SK-N-SH (cell line): Measurements from ENCODE around the gene CDH4. TPM values are rescaled to one million over a fixed set of nuclear protein-coding genes. Genes with fewer than 3 reads are reported as not detected.

Experiments
- CTCF ChIA-PET: fragments of 300-600, 350-600 bp; formaldehyde crosslinking; extraction: SDS; loops from one replicate; lab custom pipeline; 2021; lab: Yijun Ruan, JAX
- POLR2A ChIA-PET: fragments of 350-600 bp; sonication (Branson Sonifier 250); formaldehyde crosslinking; extraction: SDS; loops from one replicate; lab custom pipeline; 2020; ENCODE audit warnings: antibody characterized with exemption, inconsistent platforms; lab: Yijun Ruan, JAX
- DNase-seq: peaks from one replicate; pipeline ENCODE4 v3.0.0; 2012
- H2AFZ ChIP-seq: fragments of 200-600 bp; sonication (generic); 2 replicates; pipeline ENCODE4 v1.8.1; 2016; ENCODE audit warnings: antibody characterized with exemption, mild to moderate bottlenecking, low read depth
- H3F3A ChIP-seq: fragments of 200-600 bp; sonication (generic); replicated peaks from 2 replicates; pipeline ENCODE3; 2016; ENCODE audit warnings: antibody characterized with exemption, mild to moderate bottlenecking; ENCODE audit not compliant: insufficient read depth
- H3K27ac ChIP-seq, 2 experiments: fragments of 200-500 bp in 1 of 2; fragments of 200-600 bp in 1 of 2; sonication (Bioruptor generic) in 1 of 2; sonication (generic), shearing (Covaris generic) in 1 of 2; 2 replicates each; pipeline versions ENCODE4 v1.5.1 to v1.6.1; 2014 to 2016; ENCODE audit warnings: low read depth in 2 of 2, inconsistent platforms in 1 of 2, low read length in 1 of 2, mild to moderate bottlenecking in 1 of 2, mixed read lengths in 1 of 2
- H3K27me3 ChIP-seq: fragments of 200-600 bp; sonication (generic), shearing (Covaris generic); 2 replicates; pipeline ENCODE4 v1.6.1; 2016; ENCODE audit warnings: mixed run types; ENCODE audit not compliant: insufficient read depth
- H3K36me3 ChIP-seq, 2 experiments: fragments of 200-500 bp in 1 of 2; fragments of 200-600 bp in 1 of 2; sonication (Bioruptor generic) in 1 of 2; sonication (generic) in 1 of 2; replicated peaks in 1 of 2; 2 replicates each; pipeline versions ENCODE3 to v1.5.1; 2014 to 2016; ENCODE audit warnings: low read length in 1 of 2, mild to moderate bottlenecking in 1 of 2; ENCODE audit not compliant: insufficient read depth in 2 of 2, control insufficient read depth in 1 of 2
- H3K4me1 ChIP-seq, 2 experiments: fragments of 200-500 bp in 1 of 2; fragments of 200-600 bp in 1 of 2; sonication (Bioruptor generic) in 1 of 2; sonication (generic), shearing (Covaris generic) in 1 of 2; 2 replicates each; pipeline versions ENCODE4 v1.5.1 to v1.6.1; 2014 to 2016; ENCODE audit warnings: low read depth in 1 of 2, low read length in 1 of 2, mixed run types in 1 of 2; ENCODE audit not compliant: insufficient read depth in 2 of 2, control insufficient read depth in 1 of 2
- H3K4me2 ChIP-seq: fragments of 200-600 bp; sonication (generic), shearing (Covaris generic); 2 replicates; pipeline ENCODE4 v1.6.1; 2017; ENCODE audit warnings: mixed run types
- H3K4me3 ChIP-seq, 2 experiments: fragments of 200-500 bp in 1 of 2; fragments of 200-600 bp in 1 of 2; sonication (Bioruptor generic) in 1 of 2; sonication (generic), shearing (Covaris generic) in 1 of 2; 2 replicates each; pipeline versions ENCODE4 v1.5.1 to v1.8.1; 2014 to 2016; ENCODE audit warnings: low read depth in 2 of 2, inconsistent platforms in 1 of 2, low read length in 1 of 2, mild to moderate bottlenecking in 1 of 2, mixed read lengths in 1 of 2, moderate library complexity in 1 of 2
- H3K79me2 ChIP-seq: fragments of 200-600 bp; sonication (generic); 2 replicates; pipeline ENCODE4 v1.8.1; 2017; ENCODE audit warnings: mild to moderate bottlenecking; ENCODE audit not compliant: insufficient read depth
- H3K9ac ChIP-seq: fragments of 200-600 bp; sonication (generic); 2 replicates; pipeline ENCODE4 v1.6.1; 2017; ENCODE audit warnings: mixed run types
- H3K9me2 ChIP-seq: fragments of 200-600 bp; sonication (generic); 2 replicates; pipeline ENCODE4 v1.6.1; 2017; ENCODE audit warnings: mixed run types
- H3K9me3 ChIP-seq: fragments of 200-600 bp; sonication (generic); 2 replicates; pipeline ENCODE4 v1.6.1; 2017; ENCODE audit warnings: mixed run types, mild to moderate bottlenecking, moderate library complexity
- H4K20me1 ChIP-seq: fragments of 200-600 bp; sonication (generic); 2 replicates; pipeline ENCODE4 v1.6.1; 2017; ENCODE audit warnings: mild to moderate bottlenecking, mixed run types; ENCODE audit not compliant: insufficient read depth
- EP300 ChIP-seq, 2 experiments: IDR thresholded peaks; 2 replicates each; pipeline versions ENCODE4 v1.4.0 to v1.6.1; 2012; ENCODE audit warnings: borderline replicate concordance in 1 of 2, low read depth in 1 of 2, low read length in 1 of 2
- FOSL2 ChIP-seq: IDR thresholded peaks from 2 replicates; pipeline ENCODE4 v1.4.0; 2012; ENCODE audit warnings: low read depth, mild to moderate bottlenecking, moderate library complexity, borderline replicate concordance
- FOXJ3 ChIP-seq: sonication (generic); formaldehyde crosslinking; IDR thresholded peaks from 2 replicates; pipeline ENCODE4 v1.5.1; 2020; ENCODE audit warnings: mild to moderate bottlenecking, missing genetic modification reagents
- FOXM1 ChIP-seq: IDR thresholded peaks from 2 replicates; pipeline ENCODE4 v1.4.0; 2012; ENCODE audit warnings: low read depth, mild to moderate bottlenecking
- GABPA ChIP-seq: IDR thresholded peaks from 2 replicates; pipeline ENCODE4 v1.4.0; 2012; ENCODE audit warnings: low read depth, mild to moderate bottlenecking
- GATA2 ChIP-seq: sonication (generic); formaldehyde crosslinking; IDR thresholded peaks from 2 replicates; pipeline ENCODE4 v1.5.0; 2020; ENCODE audit warnings: mild to moderate bottlenecking, missing genetic modification reagents
- NFIC ChIP-seq: IDR thresholded peaks from 2 replicates; pipeline ENCODE4 v1.4.0; 2012; ENCODE audit warnings: borderline replicate concordance
- PBX3 ChIP-seq: IDR thresholded peaks from 2 replicates; pipeline ENCODE4; 2012
- POLR2AphosphoS5 ChIP-seq: IDR thresholded peaks from 2 replicates; pipeline ENCODE4 v1.6.1; 2012; ENCODE audit warnings: low read depth, low read length
- RAD21 ChIP-seq: IDR thresholded peaks from 2 replicates; pipeline ENCODE4 v1.6.1; 2012; ENCODE audit warnings: mild to moderate bottlenecking, low read length
- REST ChIP-seq: IDR thresholded peaks from 2 replicates; pipeline ENCODE4 v1.6.1; 2012; ENCODE audit warnings: mild to moderate bottlenecking, low read depth, low read length, moderate library complexity
- RFX5 ChIP-seq: IDR thresholded peaks from 2 replicates; pipeline ENCODE4 v1.6.1; 2012; ENCODE audit warnings: mild to moderate bottlenecking, improper control_type of control experiment, low read length
- RXRA ChIP-seq: IDR thresholded peaks from 2 replicates; pipeline ENCODE4 v1.4.0; 2012; ENCODE audit warnings: low read depth, mild to moderate bottlenecking, borderline replicate concordance
- SIN3A ChIP-seq: IDR thresholded peaks from 2 replicates; pipeline ENCODE4 v1.6.1; 2012; ENCODE audit warnings: low read depth, mild to moderate bottlenecking, low read length, moderate library complexity, borderline replicate concordance
- TEAD4 ChIP-seq: IDR thresholded peaks from 2 replicates; pipeline ENCODE4 v1.4.0; 2012; ENCODE audit warnings: mild to moderate bottlenecking, borderline replicate concordance; ENCODE audit not compliant: insufficient read depth
- YY1 ChIP-seq: IDR thresholded peaks from 2 replicates; pipeline ENCODE4 v1.4.0; 2012; ENCODE audit warnings: low read depth, mild to moderate bottlenecking
- ZBTB33 ChIP-seq: IDR thresholded peaks from 2 replicates; pipeline ENCODE4 v1.4.0; 2012; ENCODE audit warnings: low read depth, borderline replicate concordance
- WGBS: methylation state at CpG from one replicate; pipeline ENCODE4 v1.1.6; 2017; ENCODE audit warnings: low lambda C conversion rate; 5-methylcytosine and 5-hydroxymethylcytosine counted together
- polyA plus RNA-seq, 3 experiments: library from polyadenylated mRNA; depleted of rRNA; stranded (reverse); fragments of >200 nt; gene quantifications; 2 replicates each; pipeline ENCODE4 v1.2.3, GENCODE V29; 2012
- TF ChIP-seq, protein P1 (sequence below): IDR thresholded peaks from 2 replicates; pipeline ENCODE4 v1.4.0; 2012; ENCODE audit warnings: low read depth
- TF ChIP-seq, protein P2 (sequence below): fragments of 200-600 bp; sonication (generic); IDR thresholded peaks from 2 replicates; pipeline ENCODE4 v1.6.1; 2017; ENCODE audit warnings: antibody characterized with exemption, mild to moderate bottlenecking, moderate library complexity

The CDH4 gene
- polyA plus RNA-seq, 1 of the 3 experiments (the other 2 are of a cell fraction) = not detected

DNA sequence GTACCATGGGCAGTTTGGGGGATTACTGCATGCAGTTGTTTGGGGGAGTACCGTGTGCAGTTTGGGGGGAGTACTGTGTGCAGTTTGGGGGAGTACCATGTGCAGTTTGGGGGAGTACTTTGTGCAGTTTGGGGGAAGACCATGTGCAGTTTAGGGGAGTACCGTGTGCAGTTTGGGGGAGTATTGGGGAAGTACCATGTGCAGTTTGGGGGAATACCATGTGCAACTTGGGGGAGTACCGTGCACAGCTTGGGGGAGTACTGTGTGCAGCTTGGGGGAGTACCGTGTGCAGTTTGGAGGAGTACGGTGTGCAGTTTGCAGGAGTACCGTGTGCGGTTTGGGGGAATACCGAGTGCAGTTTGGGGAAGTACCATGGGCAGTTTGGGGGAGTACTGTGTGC, 22.3 kb downstream of the CDH4 start:
- DNase-seq = no peak
- no peaks in the 10 kb centered on the region for H3K79me2 ChIP-seq
- WGBS = 58% methylated on average over 8 of the region's 8 CpGs
- no peak overlapping the region for H3K4me2 ChIP-seq
- POLR2A ChIA-PET = no interaction called here
- no peaks in the 10 kb centered on the region for H3K4me1 ChIP-seq
- no peak overlapping the region for H2AFZ ChIP-seq
- no peaks in the 10 kb centered on the region for H4K20me1 ChIP-seq
- H3K27ac ChIP-seq = no peak overlapping the region
- H3K9me2 ChIP-seq = no peaks in the 10 kb centered on the region
- no peaks in the 10 kb centered on the region for H3K27me3 ChIP-seq
- TF ChIP-seq FOXM1 = no peak
- no peak for TF ChIP-seq GABPA
- no peak for TF ChIP-seq PBX3
- TF ChIP-seq REST = no peak
- no peak for TF ChIP-seq RAD21
- no peak for TF ChIP-seq YY1
- TF ChIP-seq GATA2 (CRISPR knock-in tag) = no peak
- no peak for TF ChIP-seq FOXJ3 (CRISPR knock-in tag)
- TF ChIP-seq TEAD4 = no peak
- no peak for TF ChIP-seq EP300 (IDR thresholded peaks at IDR 0.05; ENCODE audit: borderline replicate concordance in 1 of 2, low read depth in 1 of 2, low read length in 1 of 2)
- no peak for TF ChIP-seq FOSL2
- TF ChIP-seq RFX5 = no peak
- no peak for TF ChIP-seq ZBTB33
- no peak for TF ChIP-seq SIN3A
- no peak for TF ChIP-seq NFIC
- TF ChIP-seq POLR2AphosphoS5 = no peak
- TF ChIP-seq RXRA = no peak
- TF ChIP-seq, protein P1, sequence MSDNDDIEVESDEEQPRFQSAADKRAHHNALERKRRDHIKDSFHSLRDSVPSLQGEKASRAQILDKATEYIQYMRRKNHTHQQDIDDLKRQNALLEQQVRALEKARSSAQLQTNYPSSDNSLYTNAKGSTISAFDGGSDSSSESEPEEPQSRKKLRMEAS = no peak
- TF ChIP-seq, protein P2, sequence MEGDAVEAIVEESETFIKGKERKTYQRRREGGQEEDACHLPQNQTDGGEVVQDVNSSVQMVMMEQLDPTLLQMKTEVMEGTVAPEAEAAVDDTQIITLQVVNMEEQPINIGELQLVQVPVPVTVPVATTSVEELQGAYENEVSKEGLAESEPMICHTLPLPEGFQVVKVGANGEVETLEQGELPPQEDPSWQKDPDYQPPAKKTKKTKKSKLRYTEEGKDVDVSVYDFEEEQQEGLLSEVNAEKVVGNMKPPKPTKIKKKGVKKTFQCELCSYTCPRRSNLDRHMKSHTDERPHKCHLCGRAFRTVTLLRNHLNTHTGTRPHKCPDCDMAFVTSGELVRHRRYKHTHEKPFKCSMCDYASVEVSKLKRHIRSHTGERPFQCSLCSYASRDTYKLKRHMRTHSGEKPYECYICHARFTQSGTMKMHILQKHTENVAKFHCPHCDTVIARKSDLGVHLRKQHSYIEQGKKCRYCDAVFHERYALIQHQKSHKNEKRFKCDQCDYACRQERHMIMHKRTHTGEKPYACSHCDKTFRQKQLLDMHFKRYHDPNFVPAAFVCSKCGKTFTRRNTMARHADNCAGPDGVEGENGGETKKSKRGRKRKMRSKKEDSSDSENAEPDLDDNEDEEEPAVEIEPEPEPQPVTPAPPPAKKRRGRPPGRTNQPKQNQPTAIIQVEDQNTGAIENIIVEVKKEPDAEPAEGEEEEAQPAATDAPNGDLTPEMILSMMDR = no peak
- TF ChIP-seq, all 33 proteins: peak for 0
- CTCF ChIA-PET = no interaction called here
- H3K36me3 ChIP-seq = no peaks in the 10 kb centered on the region
- H3F3A ChIP-seq = no peaks in the 10 kb centered on the region
- no peak overlapping the region for H3K9ac ChIP-seq
- no peaks in the 10 kb centered on the region for H3K9me3 ChIP-seq
- no peak overlapping the region for H3K4me3 ChIP-seq
